Dermis blood vessel endothelial cell (primary cell): ENCODE data around the gene KNCN. TPM values are rescaled to one million over a fixed set of nuclear protein-coding genes. Genes with fewer than 3 reads are reported as not detected.
A peak's percentile ranks its signal among the peaks of the same experiment; 100 is the strongest.

ENCODE experiments used
- DNase-seq: peaks from one replicate; pipeline ENCODE4 v3.0.0; 2010
- total RNA-seq: library from RNA; depleted of rRNA; stranded (reverse); fragments of >200 nt; gene quantifications from 2 replicates; pipeline ENCODE4 v1.2.3, GENCODE V29; 2014

Gene KNCN
- total RNA-seq, 1 donor from 2014 or later = not detected

GRCh38 chr1:46543761-46544560 is 7.5 kb downstream of the KNCN start:
- DNase-seq = no peak

GRCh38 chr1:46543382-46543760 is 8.1 kb downstream of the KNCN start:
- DNase-seq = no peak

- peak; percentile 37 for DNase-seq
These were observed 11.5 kb downstream of the KNCN start for GRCh38 chr1:46539972-46540371.

GRCh38 chr1:46538147-46538546 is 13.3 kb downstream of the KNCN start:
- no peak for DNase-seq

- DNase-seq = no peak
These were observed 13.8 kb downstream of the KNCN start for GRCh38 chr1:46537651-46538050.

- no peak for DNase-seq
These were observed 14.9 kb downstream of the KNCN start for GRCh38 chr1:46536527-46536926.

- peak; percentile 45 for DNase-seq
These were observed 16.4 kb downstream of the KNCN start for GRCh38 chr1:46535063-46535462.

GRCh38 chr1:46533179-46533864 is 18.1 kb downstream of the KNCN start:
- DNase-seq = peak; percentile 58

- DNase-seq = peak; percentile 73
These were observed 18.8 kb downstream of the KNCN start for GRCh38 chr1:46532498-46533178.

- no peak for DNase-seq
These were observed 19.4 kb downstream of the KNCN start for GRCh38 chr1:46532095-46532494.

GRCh38 chr1:46530791-46531409 is 20.5 kb downstream of the KNCN start:
- DNase-seq = peak; percentile 16

GRCh38 chr1:46530311-46530710 is 21.1 kb downstream of the KNCN start:
- no peak for DNase-seq

- no peak for DNase-seq
These were observed 22.3 kb downstream of the KNCN start for GRCh38 chr1:46529031-46529630.

GRCh38 chr1:46528297-46528955 is 23.0 kb downstream of the KNCN start:
- no peak for DNase-seq

GRCh38 chr1:46527474-46528296 is 23.8 kb downstream of the KNCN start:
- DNase-seq = peak; percentile 84

- no peak for DNase-seq
These were observed 24.7 kb downstream of the KNCN start for GRCh38 chr1:46526691-46527291.

GRCh38 chr1:46526013-46526690 is 25.3 kb downstream of the KNCN start:
- no peak for DNase-seq

- DNase-seq = no peak
These were observed 26.0 kb downstream of the KNCN start for GRCh38 chr1:46525253-46525983.

GRCh38 chr1:46524843-46525242 is 26.6 kb downstream of the KNCN start:
- DNase-seq = no peak
